Endothelial cell of umbilical vein (primary cell): ENCODE measurements around the gene KIAA1549. TPM values are rescaled to one million over a fixed set of nuclear protein-coding genes. Genes with fewer than 3 reads are reported as not detected.

ENCODE experiments used
- BruUV-seq: library from RNA; stranded (reverse); fragments of 400-500 nt; replicated peaks from 2 replicates; lab custom pipeline; 2021; lab: Mats Ljungman, UMichigan
- CTCF ChIA-PET: fragments of 300-600, 350-600 bp; sonication (Branson Sonifier 250); formaldehyde crosslinking; loops from one replicate; lab custom pipeline; 2021; ENCODE audit warnings: antibody characterized with exemption, inconsistent platforms; lab: Charles Lee
- POLR2A ChIA-PET: fragments of 300-600, 350-600 bp; sonication (Branson Sonifier 250); formaldehyde crosslinking; loops from one replicate; lab custom pipeline; 2021; ENCODE audit warnings: antibody characterized with exemption, inconsistent platforms; lab: Charles Lee
- DNase-seq: peaks from one replicate; pipeline ENCODE4 v3.0.0-alpha.2; 2011; ENCODE audit warnings: low read depth, low spot score
- FAIRE-seq: peaks from 2 replicates; lab custom pipeline; 2011; peaks lifted over from hg19 to GRCh38; lab: Jason Lieb, UNC
- H2AFZ ChIP-seq: 2 replicates; pipeline ENCODE4 v1.6.0; 2012; ENCODE audit warnings: low read depth, low read length, control low read depth, inconsistent platforms
- H3K27ac ChIP-seq: 2 replicates; pipeline ENCODE4 v1.5.1; 2011; ENCODE audit warnings: low read depth, mild to moderate bottlenecking, control low read depth, low read length, moderate library complexity; ENCODE audit not compliant: insufficient read depth
- H3K27me3 ChIP-seq, 2 experiments: 2 replicates each; pipeline versions ENCODE4 v1.6.0 to v1.6.1; 2011; ENCODE audit warnings: low read length in 2 of 2, mixed read lengths in 1 of 2; ENCODE audit not compliant: control insufficient read depth in 2 of 2, insufficient read depth in 2 of 2
- H3K36me3 ChIP-seq, 2 experiments: 2 replicates in 1 of 2; 3 replicates in 1 of 2; pipeline ENCODE4 v1.5.1; 2011; ENCODE audit warnings: low read length in 2 of 2, mild to moderate bottlenecking in 1 of 2, moderate library complexity in 1 of 2; ENCODE audit not compliant: control insufficient read depth in 2 of 2, insufficient read depth in 2 of 2; ENCODE audit errors: extremely low read depth in 1 of 2
- H3K4me1 ChIP-seq: 3 replicates; pipeline ENCODE4 v1.5.1; 2011; ENCODE audit warnings: mild to moderate bottlenecking, low read length; ENCODE audit not compliant: control insufficient read depth, insufficient read depth; ENCODE audit errors: extremely low read depth
- H3K4me2 ChIP-seq: 2 replicates; pipeline ENCODE4 v1.6.1; 2011; ENCODE audit warnings: low read length, control low read depth, mixed read lengths; ENCODE audit not compliant: insufficient read depth
- H3K4me3 ChIP-seq, 3 experiments: fragments of 200-600 bp in 1 of 3; sonication (generic), shearing (Covaris generic) in 1 of 3; replicated peaks in 1 of 3; 2 replicates each; pipeline ENCODE4 v1.5.1; 2011 to 2016; ENCODE audit warnings: control low read depth in 3 of 3, low read length in 3 of 3, mild to moderate bottlenecking in 2 of 3, inconsistent platforms in 1 of 3, low read depth in 1 of 3, moderate library complexity in 1 of 3; ENCODE audit not compliant: insufficient read depth in 1 of 3
- H3K79me2 ChIP-seq: 2 replicates; pipeline ENCODE4 v1.6.0; 2012; ENCODE audit warnings: low read length, inconsistent platforms; ENCODE audit not compliant: control insufficient read depth, insufficient read depth
- H3K9ac ChIP-seq: replicated peaks from 2 replicates; pipeline ENCODE3; 2011; ENCODE audit warnings: low read length, control low read depth; ENCODE audit not compliant: insufficient read depth; ENCODE audit errors: extremely low read depth
- H3K9me1 ChIP-seq: replicated peaks from 3 replicates; pipeline ENCODE4 v1.6.0; 2011; ENCODE audit warnings: mild to moderate bottlenecking, low read length; ENCODE audit not compliant: control insufficient read depth, insufficient read depth; ENCODE audit errors: extremely low read depth
- H3K9me3 ChIP-seq: replicated peaks from 2 replicates; pipeline ENCODE4 v1.5.1; 2012; ENCODE audit warnings: low read length, inconsistent platforms; ENCODE audit not compliant: control insufficient read depth, insufficient read depth
- H4K20me1 ChIP-seq: replicated peaks from 2 replicates; pipeline ENCODE3; 2011; ENCODE audit warnings: mild to moderate bottlenecking, low read length; ENCODE audit not compliant: control insufficient read depth, insufficient read depth; ENCODE audit errors: extremely low read depth
- EZH2 ChIP-seq: IDR thresholded peaks from 2 replicates; pipeline ENCODE4 v1.6.1; 2012; ENCODE audit warnings: borderline replicate concordance, low read depth, mild to moderate bottlenecking, moderate library complexity, low read length, inconsistent platforms; ENCODE audit not compliant: severe bottlenecking
- FOS ChIP-seq: IDR thresholded peaks from 2 replicates; pipeline ENCODE4 v1.6.1; 2011; ENCODE audit warnings: mild to moderate bottlenecking, low read length, moderate library complexity, borderline replicate concordance; ENCODE audit not compliant: insufficient read depth
- GATA2 ChIP-seq: IDR thresholded peaks from 2 replicates; pipeline ENCODE4 v1.7.0; 2011; ENCODE audit warnings: low read depth, mild to moderate bottlenecking, moderate library complexity, mixed read lengths, low read length; ENCODE audit not compliant: insufficient read length, insufficient read depth
- JUN ChIP-seq: IDR thresholded peaks from 2 replicates; pipeline ENCODE4 v1.6.1; 2011; ENCODE audit warnings: borderline replicate concordance, low read depth; ENCODE audit not compliant: insufficient read length, insufficient read depth
- MYC ChIP-seq: IDR thresholded peaks from one replicate; pipeline ENCODE4 v1.6.1; 2011; ENCODE audit warnings: mild to moderate bottlenecking, low read depth, low read length
- POLR2A ChIP-seq: IDR thresholded peaks from 2 replicates; pipeline ENCODE4 v1.6.1; 2012; ENCODE audit warnings: low read depth, mild to moderate bottlenecking, control low read depth, low read length
- POLR2AphosphoS5 ChIP-seq: IDR thresholded peaks from 2 replicates; pipeline ENCODE4 v1.6.1; 2012; ENCODE audit warnings: low read depth, mild to moderate bottlenecking, control low read depth, low read length, moderate library complexity; ENCODE audit not compliant: insufficient read depth
- dilution Hi-C: fragments of 300-500 bp; cut with MboI; formaldehyde crosslinking; loops from one replicate; pipeline ENCODE4 v1.15.0; 2019; ENCODE audit warnings: low sequenced_read_pairs; ENCODE audit not compliant: extremely low pct_ligation_motif_present
- intact Hi-C: fragments of 100-400 bp; cut with micrococcal nuclease; formaldehyde crosslinking; loops from one replicate; pipeline ENCODE4 v1.10.0; 2022
- polyA plus RNA-seq, 4 experiments: library from polyadenylated mRNA; depleted of rRNA in 3 of 4; stranded (reverse) in 3 of 4; unstranded in 1 of 4; fragments of >200 nt; gene quantifications; 2 replicates each; pipeline versions ENCODE4 v1.2.1 to v1.2.3, GENCODE V29; 2011 to 2012; ENCODE audit warnings: missing spikeins in 1 of 4
- total RNA-seq: library from RNA; stranded (reverse); gene quantifications from 2 replicates; pipeline ENCODE4 v1.2.3, GENCODE V29; 2021
- TF ChIP-seq, protein P1 (sequence below), 2 donors: IDR thresholded peaks; 1 replicate in 1 of 2; 2 replicates in 1 of 2; pipeline ENCODE4 v1.5.1; 2011; ENCODE audit warnings: low read length in 2 of 2, mild to moderate bottlenecking in 2 of 2, moderate library complexity in 2 of 2, control low read depth in 1 of 2, inconsistent platforms in 1 of 2, low read depth in 1 of 2; ENCODE audit not compliant: insufficient read depth in 1 of 2; ENCODE audit errors: extremely low read depth in 1 of 2
- TF ChIP-seq, protein P2 (sequence below): IDR thresholded peaks from 2 replicates; pipeline ENCODE4 v1.6.1; 2011; ENCODE audit not compliant: insufficient read depth, insufficient read length

The KIAA1549 gene
- total and polyA plus RNA-seq, 2 donors (not counting 3 experiments of a cell fraction or from before 2014, with no cell fraction given): 4.6 to 10.9 TPM

DNA sequence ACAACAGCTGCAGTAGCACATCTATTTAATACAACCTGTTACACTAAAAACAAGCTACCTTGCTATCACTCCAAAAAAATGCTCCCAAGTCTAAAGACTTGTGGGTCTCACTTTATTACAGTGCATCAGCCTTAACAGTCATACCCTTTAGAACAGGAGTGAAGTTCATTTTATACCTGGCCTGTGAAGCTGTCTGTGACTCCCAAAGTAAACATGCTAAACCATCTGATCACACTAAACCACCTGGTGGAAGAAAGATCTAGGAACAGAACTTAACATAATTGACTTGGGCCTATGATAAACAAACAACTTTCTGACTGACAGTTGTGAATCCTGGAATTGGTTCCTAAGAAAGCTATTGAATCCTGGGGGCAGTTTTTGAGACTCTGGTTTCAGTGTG lies 102.3 kb downstream of the KIAA1549 start:
- H3K27ac ChIP-seq: no peak overlapping the region
- TF ChIP-seq POLR2AphosphoS5 (no peak), MYC (no peak), EZH2 (no peak), FOS (no peak), JUN (no peak), POLR2A (no peak), GATA2 (no peak)
- TF ChIP-seq, protein P1, sequence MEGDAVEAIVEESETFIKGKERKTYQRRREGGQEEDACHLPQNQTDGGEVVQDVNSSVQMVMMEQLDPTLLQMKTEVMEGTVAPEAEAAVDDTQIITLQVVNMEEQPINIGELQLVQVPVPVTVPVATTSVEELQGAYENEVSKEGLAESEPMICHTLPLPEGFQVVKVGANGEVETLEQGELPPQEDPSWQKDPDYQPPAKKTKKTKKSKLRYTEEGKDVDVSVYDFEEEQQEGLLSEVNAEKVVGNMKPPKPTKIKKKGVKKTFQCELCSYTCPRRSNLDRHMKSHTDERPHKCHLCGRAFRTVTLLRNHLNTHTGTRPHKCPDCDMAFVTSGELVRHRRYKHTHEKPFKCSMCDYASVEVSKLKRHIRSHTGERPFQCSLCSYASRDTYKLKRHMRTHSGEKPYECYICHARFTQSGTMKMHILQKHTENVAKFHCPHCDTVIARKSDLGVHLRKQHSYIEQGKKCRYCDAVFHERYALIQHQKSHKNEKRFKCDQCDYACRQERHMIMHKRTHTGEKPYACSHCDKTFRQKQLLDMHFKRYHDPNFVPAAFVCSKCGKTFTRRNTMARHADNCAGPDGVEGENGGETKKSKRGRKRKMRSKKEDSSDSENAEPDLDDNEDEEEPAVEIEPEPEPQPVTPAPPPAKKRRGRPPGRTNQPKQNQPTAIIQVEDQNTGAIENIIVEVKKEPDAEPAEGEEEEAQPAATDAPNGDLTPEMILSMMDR (IDR thresholded peaks at IDR 0.05; ENCODE audit: extremely low read depth in 1 of 2, insufficient read depth in 1 of 2, low read depth in 1 of 2, low read length in 2 of 2): no peak
- TF ChIP-seq, protein P2, sequence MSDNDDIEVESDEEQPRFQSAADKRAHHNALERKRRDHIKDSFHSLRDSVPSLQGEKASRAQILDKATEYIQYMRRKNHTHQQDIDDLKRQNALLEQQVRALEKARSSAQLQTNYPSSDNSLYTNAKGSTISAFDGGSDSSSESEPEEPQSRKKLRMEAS: no peak
- BruUV-seq: no TSS peak
- no peak overlapping the region for H3K4me3 ChIP-seq
- no peak overlapping the region for H2AFZ ChIP-seq
- dilution Hi-C loops: no loop called here
- no peaks in the 10 kb centered on the region for H3K9me1 ChIP-seq
- H3K9me3 ChIP-seq: no peaks in the 10 kb centered on the region
- no peaks in the 10 kb centered on the region for H3K79me2 ChIP-seq
- H3K36me3 ChIP-seq: peaks cover 0 to 4% of the 10 kb centered on the region in 2 experiments
- ChIA-PET POLR2A (no interaction called here), CTCF (interaction anchor here (7.0 kb wide), 1 partner anchor 7 kb away, joined by 44 read pairs; no protein-coding TSS in a partner anchor)
- FAIRE-seq: no peak
- H3K4me1 ChIP-seq: no peaks in the 10 kb centered on the region
- no peaks in the 10 kb centered on the region for H3K27me3 ChIP-seq
- no peak overlapping the region for H3K4me2 ChIP-seq
- intact Hi-C loops: no loop called here
- DNase-seq: no peak
- H3K9ac ChIP-seq: no peak overlapping the region
- no peaks in the 10 kb centered on the region for H4K20me1 ChIP-seq
